AG09319 (cell line): ENCODE results near the gene NKX6-1.

Experiments
- DNase-seq: peaks from one replicate; pipeline ENCODE4 v3.0.0-alpha.2; 2010; ENCODE audit warnings: low read depth; ENCODE audit errors: extremely low read depth
- TF ChIP-seq, protein P1 (sequence below): IDR thresholded peaks from 2 replicates; pipeline ENCODE4 v1.5.1; 2011; ENCODE audit warnings: low read depth, mild to moderate bottlenecking, inconsistent platforms, low read length, moderate library complexity

NKX6-1 gene

DNA sequence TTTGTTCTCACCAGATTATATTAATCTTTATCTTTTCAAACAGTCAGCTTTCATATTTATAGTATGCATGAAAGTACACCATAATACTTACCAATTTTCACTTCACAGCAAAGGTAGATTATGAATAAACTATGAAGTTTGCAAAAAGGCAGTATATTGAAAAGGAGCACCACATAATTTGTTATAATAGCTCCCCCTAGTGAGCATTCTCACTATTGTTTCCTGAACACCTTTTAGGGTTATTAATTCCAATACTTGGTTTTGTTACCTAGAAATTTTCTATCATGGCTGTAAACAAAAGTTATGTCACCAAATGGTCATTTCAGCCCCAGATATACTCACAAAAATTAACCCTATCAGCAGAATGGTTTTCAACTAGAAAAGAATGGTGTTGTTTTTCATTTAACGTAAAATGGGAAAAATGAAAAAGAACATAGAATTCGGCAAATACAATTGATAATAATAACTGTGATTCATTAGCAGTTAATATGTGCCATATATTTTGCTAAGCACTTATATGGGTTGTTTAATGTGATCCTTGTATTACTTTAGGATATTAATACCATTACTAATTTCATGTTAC lies 30.2 kb upstream of the NKX6-1 start:
- TF ChIP-seq, protein P1, sequence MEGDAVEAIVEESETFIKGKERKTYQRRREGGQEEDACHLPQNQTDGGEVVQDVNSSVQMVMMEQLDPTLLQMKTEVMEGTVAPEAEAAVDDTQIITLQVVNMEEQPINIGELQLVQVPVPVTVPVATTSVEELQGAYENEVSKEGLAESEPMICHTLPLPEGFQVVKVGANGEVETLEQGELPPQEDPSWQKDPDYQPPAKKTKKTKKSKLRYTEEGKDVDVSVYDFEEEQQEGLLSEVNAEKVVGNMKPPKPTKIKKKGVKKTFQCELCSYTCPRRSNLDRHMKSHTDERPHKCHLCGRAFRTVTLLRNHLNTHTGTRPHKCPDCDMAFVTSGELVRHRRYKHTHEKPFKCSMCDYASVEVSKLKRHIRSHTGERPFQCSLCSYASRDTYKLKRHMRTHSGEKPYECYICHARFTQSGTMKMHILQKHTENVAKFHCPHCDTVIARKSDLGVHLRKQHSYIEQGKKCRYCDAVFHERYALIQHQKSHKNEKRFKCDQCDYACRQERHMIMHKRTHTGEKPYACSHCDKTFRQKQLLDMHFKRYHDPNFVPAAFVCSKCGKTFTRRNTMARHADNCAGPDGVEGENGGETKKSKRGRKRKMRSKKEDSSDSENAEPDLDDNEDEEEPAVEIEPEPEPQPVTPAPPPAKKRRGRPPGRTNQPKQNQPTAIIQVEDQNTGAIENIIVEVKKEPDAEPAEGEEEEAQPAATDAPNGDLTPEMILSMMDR, result peak; percentile 56
- no peak for DNase-seq

DNA sequence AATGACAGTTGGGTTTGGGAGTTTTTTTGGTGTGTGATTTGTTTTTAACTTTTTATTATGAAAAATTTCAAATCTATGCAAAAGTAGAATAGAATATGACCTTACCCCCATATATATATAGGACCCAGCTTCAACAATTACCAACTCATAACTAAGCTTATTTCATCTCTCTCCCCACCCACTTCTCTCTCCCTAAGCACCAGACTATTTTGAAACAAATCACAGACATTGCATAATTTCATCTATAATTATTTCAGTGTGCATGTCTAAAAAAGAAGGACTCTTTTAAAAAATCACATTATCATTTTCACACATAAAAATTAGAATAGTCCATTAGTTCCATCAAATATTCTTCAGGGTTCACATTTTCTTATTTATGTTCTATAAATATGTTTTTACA lies 28.3 kb upstream of the NKX6-1 start:
- DNase-seq, result no peak
- TF ChIP-seq, protein P1, result no peak

DNA sequence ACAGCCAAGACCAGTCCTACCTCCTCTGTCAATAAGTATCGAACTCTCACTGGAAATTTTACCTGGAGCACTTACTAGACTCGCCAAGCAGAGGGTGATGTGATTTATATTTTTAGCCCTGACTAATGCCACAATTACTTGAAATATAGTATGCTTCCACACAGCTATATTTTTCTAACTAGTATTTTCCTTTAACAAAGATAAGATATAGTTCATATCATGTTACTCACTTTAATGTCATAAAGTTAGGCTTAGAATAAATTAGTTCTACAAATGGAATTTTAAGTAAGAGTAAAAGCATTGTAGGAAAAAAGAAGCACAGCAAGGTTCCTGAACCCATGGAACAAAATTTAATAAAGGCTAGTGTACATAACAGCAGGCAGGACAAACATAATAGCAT lies 16.0 kb upstream of the NKX6-1 start:
- TF ChIP-seq, protein P1, result no peak

DNA sequence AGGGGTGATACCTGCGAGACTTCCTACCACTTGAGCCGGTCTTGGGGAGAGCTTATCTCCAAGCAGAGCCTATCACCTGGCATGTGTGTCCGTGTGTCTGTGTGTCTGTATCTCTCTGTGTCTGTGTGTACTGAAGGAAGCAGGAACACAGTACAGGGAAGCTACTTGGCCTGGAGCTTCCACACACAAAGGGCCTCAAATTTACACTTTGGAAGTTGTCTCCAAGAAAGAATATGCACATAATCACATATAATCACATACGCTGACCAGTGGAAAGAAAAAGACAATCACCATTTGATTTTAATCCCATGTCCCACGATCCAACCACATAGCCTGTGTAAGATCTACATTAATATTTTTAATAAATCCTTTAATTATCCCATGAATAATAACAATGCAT lies 13.2 kb upstream of the NKX6-1 start:
- TF ChIP-seq, protein P1, result no peak
- DNase-seq, result no peak

More for the DNA sequence above, 16.0 kb upstream of the NKX6-1 start:
- DNase-seq, result no peak

DNA sequence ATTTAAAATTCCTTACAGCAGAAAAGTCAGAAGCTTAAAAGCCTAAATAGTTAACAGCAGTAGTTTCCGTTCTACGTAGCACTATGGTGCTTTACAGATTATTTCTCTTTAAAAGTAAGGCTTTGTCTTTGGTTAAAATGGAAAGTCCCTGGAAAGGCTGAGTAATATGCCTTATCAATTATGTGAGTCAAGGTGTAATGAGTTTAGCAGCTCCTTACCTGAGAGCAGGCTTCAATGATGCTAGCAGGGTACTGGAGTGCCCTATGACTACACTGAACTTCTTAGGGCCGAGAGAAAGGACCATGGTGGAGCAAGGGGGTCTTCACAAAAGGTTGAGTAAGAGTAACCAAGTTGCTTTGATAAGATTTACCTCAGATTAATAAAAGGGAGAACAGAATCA lies 12.6 kb upstream of the NKX6-1 start:
- TF ChIP-seq, protein P1, result no peak
- DNase-seq, result no peak

DNA sequence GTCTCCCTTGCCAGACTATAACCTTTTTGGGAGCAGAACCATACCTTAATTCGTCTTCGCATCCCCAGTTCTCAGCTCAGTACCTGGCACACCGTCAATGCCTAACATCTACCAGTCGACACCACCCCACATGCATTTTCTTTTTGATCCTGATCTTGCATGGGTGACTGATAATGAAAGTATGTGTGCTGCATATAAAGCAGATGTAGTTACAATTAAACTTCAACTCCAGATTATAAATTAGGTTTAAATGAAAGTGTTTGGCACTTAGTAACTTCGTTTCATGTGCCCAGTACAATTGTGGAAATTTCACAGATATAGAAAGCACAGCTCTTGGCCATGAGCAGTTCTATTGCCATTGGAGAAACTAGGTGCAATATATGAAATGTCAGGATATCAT lies 8.8 kb upstream of the NKX6-1 start:
- no peak for DNase-seq
- TF ChIP-seq, protein P1, result no peak

DNA sequence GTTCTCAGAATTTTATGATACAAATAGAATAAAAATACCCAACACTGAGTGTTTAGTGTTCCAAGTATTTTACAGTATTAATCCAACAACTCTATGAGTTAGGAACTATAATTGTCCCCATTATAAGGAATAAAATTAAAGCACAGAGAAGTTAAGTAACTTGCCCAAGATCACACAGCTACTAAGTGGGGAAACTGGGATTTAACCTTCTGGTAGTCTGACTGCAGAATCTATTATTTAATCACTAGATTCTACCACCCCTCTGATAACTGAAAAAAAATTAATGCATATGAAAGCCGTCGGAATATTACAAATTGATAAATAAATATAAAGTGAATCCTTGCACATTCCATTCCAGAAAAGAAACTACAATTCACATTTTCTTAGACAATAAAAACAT lies 5.7 kb upstream of the NKX6-1 start:
- no peak for DNase-seq
- TF ChIP-seq, protein P1, result no peak
